ENCODE results near the gene PTPRA.
A peak's percentile ranks its signal among the peaks of the same experiment; 100 is the strongest.
"Not testable (repeated sequence)": the region's sequence is repeated elsewhere in the genome, so short reads cannot be mapped to it uniquely, and the experiment has no call there.

PTPRA gene

GRCh38 chr20:3011752-3012151 lies 138.5 kb downstream of the PTPRA start:
- no peak for DNase-seq

- DNase-seq = no peak
These were observed 140.5 kb downstream of the PTPRA start for GRCh38 chr20:3013771-3014170.

- no peak for DNase-seq
These were observed 140.9 kb downstream of the PTPRA start for GRCh38 chr20:3014179-3014578.

GRCh38 chr20:3014662-3015061 lies 141.4 kb downstream of the PTPRA start:
- no peak for DNase-seq

GRCh38 chr20:3015302-3015701 lies 142.0 kb downstream of the PTPRA start:
- DNase-seq = not testable (repeated sequence)

GRCh38 chr20:3021327-3021726 lies 148.0 kb downstream of the PTPRA start:
- no peak for DNase-seq

DNA sequence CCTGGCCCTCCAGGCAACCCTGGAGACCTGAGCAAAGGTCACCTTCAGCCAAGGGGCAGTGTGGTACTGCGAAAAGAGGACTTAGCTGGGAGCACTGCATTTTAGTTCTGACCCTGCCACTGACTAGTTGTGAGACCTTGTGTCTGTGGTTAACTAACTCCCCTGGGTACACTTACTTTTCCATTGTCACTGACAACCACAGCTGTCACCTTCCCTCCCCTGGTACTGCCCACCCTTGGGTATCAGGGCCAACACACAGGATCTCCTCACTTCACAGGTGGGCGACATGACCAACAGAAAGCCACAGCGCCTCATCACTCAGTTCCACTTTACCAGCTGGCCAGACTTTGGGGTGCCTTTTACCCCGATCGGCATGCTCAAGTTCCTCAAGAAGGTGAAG lies 148.5 kb downstream of the PTPRA start:
- no peak for DNase-seq

DNA sequence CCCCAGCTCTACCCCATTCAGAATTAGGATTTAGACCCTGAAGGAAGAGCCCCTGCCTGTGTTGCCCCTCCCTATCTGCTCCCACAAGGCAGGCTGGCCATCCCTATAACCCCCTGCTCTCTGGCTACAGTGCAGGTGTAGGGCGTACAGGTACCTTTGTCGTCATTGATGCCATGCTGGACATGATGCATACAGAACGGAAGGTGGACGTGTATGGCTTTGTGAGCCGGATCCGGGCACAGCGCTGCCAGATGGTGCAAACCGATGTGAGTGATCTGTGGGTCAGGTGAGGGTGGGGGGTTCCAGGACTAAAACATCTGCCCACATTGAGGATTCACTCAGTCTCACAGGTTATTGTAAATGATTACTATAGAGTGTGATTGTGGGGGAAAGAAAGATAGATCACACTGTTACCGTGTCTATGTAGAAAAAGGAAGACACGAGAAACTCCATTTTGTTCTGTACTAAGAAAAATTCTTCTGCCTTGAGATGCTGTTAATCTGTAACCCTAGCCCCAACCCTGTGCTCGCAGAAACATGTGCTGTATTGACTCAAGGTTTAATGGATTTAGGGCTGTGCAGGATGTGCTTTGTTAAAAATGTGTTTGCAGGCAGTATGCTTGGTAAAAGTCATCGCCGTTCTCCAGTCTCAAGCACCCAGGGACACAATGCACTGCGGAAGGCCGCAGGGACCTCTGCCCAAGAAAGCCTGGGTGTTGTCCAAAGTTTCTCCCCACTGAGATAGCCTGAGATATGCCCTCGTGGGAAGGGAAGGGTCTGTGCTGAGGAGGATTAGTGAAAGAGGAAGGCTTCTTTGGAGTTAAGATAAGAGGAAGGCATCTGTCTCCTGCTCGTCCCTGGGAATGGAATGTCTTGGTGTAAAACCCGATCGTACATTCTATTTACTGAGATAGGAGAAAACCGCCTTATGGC lies 149.5 kb downstream of the PTPRA start:
- DNase-seq = peak; percentile 86

DNA sequence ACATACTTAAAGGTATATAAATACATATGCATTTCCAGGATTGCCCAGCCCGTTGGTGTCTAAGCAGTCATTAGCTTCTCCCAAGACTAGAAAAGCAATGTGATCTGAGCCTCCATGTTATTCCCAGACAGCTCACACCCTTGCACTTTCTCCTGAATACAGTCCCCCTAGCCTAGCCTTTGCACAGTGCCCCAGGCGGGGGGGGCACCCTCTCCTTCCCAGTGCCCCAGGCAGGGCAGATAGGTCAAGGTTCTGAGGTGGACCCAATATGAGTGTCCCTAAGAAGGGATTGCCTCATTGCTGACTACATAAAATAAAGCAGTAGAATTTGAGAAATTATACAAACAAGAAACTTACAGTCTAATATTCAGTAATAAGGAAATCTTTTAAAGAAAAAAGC lies 154.7 kb downstream of the PTPRA start:
- DNase-seq = no peak

DNA sequence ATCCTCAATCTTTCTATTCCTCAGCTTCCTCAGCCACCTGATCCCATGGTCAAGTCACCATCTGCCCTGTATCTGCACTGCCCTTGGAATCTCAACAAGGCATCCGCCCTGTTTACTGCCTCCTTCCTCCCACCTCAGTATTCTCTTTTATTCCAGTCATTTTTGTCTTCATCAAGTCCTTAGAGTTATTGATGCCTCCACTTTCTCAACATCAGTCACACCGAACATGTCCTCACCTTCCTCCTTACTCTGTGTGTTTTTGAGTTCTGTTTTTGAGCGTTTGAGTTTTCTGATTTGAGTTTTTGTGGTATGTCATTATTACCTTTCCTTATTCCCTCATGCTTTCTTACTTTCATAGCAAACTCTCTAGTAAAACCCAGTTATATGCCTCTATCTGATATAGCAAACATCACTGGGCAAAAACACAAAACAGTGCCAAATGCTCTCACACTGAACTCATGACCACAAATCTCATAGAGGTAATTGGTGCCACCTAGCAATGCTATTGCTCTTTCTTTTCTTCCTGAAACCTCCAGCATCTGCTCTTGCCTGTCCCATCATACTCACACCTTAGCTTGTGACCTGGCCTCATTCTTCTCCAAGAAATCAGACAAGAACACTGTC lies 158.4 kb downstream of the PTPRA start:
- no peak for DNase-seq

DNA sequence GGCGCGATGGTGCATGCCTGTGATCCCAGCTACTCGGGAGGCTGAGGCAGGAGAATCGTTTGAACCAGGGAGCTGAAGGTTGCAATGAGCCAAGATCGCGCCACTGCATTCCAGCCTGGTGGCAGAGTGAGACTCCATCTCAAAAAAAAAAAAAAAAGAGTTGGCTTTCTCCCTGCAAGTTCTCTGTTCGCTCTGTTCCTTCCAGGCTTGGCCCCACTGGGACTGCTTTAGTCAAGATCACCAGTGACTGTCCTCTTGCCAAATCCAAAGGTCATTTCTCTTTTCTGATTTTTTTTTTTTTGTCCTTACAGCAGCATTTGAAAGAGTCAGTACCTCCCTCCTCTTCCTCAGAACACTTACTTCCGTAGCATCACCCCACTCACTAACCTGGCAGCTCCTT lies 159.3 kb downstream of the PTPRA start:
- no peak for DNase-seq

DNA sequence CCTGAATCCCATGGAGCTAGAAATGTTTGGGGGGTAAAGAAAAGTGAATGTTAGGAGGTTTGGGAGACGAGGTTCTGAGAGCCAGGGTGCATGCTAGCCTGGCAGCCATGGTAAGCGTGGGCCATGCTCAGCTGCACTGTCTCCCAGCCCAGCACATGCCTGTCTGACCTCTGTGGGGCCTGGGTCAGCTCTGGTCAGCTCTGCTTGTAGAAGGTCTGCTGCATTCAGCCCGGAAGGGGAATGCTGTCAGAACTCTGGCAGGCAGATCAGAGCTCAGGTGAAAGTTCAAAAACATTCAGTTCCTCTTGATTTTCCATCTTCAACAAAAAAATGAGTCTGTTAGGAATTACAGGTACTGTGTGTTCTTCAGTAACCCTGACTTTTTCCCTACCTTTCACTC lies 164.4 kb downstream of the PTPRA start:
- DNase-seq = no peak

GRCh38 chr20:3038454-3038853 lies 165.2 kb downstream of the PTPRA start:
- DNase-seq = no peak

DNA sequence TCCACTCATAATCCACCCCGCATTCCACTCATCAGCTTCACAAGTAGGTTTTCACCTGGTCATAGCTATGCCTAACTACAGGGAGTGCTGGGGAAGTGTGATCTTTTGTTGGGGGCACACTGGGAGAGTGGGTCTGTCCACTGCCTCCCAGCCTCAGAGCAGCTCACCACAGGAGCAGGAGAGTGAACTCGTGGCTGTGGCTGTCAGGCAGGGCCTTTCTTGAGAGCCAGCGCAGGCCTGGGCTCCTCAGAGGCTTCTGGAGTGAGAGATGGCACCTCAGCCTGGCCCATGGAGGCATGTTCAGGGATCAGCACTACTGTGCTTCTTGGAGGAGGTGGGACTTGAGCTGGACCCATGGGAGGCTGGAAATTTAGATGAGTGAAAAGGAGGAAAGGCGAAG lies 166.1 kb downstream of the PTPRA start:
- DNase-seq = no peak

DNA sequence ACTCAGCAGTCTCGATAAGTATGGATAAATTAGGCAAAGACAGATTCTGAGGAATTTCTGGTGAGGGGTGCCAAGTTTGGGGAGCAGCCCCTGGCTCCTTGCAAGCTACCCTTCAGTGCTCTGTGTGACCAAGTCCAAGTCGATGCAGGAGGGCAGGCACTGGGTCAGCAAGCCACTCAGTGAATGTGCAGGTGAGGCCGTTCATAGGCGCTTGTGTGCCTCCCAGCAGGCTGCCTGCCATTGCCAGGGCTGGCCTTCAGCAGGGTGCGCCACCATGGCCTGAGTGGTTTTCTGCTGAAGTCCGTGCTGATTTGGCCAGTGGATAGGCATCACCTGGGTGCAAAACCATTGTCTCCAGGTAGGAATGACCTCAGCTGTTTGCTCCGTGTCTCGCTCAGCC lies 166.8 kb downstream of the PTPRA start:
- DNase-seq = no peak

DNA sequence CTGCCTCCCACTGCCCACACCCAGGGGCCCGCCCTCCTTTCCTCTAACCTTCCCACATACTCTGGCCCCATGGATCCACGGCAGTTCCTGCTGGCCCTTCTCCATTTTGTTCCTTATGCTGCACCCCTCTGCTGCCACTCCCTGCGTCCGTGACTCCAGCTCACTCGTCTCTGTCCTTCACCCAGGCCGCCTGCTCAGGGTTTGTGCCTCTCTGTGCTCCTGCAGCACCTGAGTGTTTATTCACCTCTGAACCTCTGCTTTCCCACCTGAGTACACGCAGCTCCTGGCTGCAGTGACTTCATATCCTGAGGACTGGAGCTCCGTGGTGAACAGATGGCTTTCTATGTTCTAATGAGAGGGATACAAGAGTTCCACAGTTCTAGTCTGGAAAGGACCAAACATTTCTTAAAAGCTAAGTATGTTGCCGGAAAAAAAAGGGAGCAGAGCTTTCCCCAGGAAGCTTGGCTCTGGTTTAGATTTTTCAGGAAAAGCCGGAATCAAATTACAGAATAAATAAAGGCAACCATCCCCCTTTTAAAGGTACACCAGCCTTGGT lies 168.7 kb downstream of the PTPRA start:
- DNase-seq = peak; percentile 92

DNA sequence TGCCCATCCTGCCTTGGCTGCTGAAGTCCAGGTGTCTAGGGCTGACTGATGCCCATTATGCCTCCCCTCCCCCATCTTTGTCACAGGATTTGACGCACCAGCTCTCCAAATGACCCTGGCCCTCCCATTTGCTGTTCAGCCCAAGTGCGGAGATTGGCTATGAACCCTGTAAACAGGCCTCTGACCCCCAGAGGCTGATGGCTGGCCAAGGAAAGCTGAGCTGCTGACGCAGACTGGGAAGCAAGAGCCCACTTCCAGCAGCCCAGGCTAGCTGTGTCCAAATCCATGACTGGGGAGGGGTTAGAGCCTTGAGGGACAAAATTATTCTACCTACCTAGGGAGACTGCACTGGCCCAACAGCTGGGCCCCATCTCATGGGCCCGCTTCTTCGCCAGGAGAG lies 169.3 kb downstream of the PTPRA start:
- DNase-seq = no peak

- no peak for DNase-seq
These were observed 170.0 kb downstream of the PTPRA start, which contains the start of gene GNRH2 for GRCh38 chr20:3043322-3043721. GNRH2 (plus strand) TSS chr20:3043622; CDS start chr20:3044415, 793 bp downstream.

DNA sequence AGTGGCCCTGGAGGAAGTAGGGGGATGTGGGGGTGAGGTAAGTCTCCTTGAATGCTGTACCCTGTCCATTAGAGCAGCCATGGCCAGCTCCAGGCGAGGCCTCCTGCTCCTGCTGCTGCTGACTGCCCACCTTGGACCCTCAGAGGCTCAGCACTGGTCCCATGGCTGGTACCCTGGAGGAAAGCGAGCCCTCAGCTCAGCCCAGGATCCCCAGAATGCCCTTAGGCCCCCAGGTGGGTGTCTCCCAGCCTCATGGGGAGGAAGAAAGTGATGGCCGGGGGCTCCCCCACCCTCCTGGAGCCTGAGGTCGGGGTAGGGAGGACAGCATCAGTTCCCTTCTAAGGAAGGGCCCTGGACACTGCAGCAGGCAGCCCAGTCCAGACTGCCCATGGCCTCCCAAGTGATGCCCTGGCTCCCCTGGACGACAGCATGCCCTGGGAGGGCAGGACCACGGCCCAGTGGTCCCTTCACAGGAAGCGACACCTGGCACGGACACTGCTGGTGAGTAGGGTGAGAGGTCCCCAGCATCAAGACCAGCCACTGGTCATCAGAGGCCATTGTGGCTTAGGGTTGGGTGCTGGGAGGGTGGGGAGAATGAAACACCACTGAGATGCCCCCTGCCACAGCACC lies 171.2 kb downstream of the PTPRA start:
- DNase-seq = no peak

DNA sequence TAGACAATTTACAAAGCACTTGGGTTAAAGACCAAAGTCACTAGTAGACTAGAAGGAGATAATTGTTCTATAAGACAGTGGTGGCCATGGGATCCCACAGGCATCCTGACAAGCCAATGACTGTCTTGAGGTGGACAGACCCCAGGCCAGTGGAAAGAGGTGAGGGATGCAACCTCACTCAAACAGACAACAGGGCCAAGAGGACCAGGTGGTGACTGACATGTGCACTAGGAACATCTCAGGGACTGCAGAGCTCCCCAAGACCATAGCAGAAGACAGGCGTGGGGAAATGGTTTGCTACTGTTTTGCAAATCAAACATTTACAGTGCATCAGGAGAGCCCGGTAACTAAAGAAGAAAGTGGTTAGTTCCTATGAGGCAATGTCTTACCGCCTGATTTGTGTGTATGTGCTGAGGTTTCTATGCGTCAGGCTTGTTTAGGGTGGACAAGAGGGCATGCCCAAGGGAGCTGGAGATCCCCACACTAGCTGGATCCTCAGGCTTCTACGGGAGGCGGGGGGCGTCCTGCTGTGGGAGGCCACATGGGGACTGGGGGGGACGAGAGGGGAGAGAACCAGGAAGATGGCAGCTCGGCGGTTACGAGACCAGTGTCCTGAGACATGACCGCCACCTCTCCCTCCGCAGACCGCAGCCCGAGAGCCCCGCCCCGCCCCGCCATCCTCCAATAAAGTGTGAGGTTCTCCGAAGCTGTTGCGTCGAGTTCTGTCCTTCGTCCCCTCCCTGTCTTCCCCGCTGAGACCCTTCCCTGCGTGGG lies 171.9 kb downstream of the PTPRA start:
- DNase-seq = peak; percentile 94

DNA sequence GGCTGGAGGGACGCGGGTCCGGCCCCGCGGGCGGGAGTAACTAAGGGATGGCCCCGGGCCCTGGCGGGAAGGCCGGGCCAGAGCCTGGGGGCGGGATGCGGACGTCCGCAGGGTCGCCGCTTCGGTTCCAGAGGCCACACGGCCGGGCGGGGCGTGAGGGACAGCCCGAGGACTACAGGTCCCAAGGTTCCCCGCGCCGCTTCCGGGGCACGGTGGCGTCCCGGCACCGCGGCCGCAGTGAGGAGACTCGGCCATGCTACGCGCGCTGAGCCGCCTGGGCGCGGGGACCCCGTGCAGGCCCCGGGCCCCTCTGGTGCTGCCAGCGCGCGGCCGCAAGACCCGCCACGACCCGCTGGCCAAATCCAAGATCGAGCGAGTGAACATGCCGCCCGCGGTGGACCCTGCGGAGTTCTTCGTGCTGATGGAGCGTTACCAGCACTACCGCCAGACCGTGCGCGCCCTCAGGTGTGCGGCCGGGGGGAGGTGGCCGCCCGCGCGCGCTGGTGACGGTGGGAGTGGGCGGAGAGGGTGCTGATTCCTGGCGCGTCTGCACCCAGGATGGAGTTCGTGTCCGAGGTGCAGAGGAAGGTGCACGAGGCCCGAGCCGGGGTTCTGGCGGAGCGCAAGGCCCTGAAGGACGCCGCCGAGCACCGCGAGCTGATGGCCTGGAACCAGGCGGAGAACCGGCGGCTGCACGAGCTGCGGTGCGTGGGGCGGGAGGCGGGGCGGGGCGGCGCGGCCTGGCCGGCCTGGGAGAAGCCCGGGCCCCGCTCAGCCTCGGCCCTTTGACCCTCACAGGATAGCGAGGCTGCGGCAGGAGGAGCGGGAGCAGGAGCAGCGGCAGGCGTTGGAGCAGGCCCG lies 172.8 kb downstream of the PTPRA start, which contains the start of gene MRPS26:
TSS of gene MRPS26 (plus strand) at position 237 of the 861 bp plus-strand sequence. CDS start at position 254, 17 bp downstream.
- DNase-seq = peak; percentile 97

All from DMS53 (cell line).